Measurements from ENCODE around the gene PRDM16. TPM values are rescaled to one million over a fixed set of nuclear protein-coding genes. Genes with fewer than 3 reads are reported as not detected.

PRDM16 gene
- total and polyA plus RNA-seq, 2 donors (not counting 1 experiment from before 2014, with no cell fraction given): 0.03 to 0.12 TPM

GRCh38 chr1:3419415-3420204 lies 350.6 kb downstream of the PRDM16 start:
- Histone ChIP-seq H3K4me2 (replicated peaks; ENCODE audit: low read depth, low read length, poor library complexity, severe bottlenecking) (no peak overlapping the region), H3K4me1 (ENCODE audit: control insufficient read depth in 2 of 2, insufficient read depth in 2 of 2, low read length in 2 of 2) (peaks cover 0 to 3% of the 10 kb centered on the region in 2 donors), H3K9me3 (ENCODE audit: control extremely low read depth in 1 of 3, control insufficient read depth in 2 of 3, insufficient read depth in 1 of 3, low read length in 2 of 3) (peaks cover 0 to 33% (median 4%) of the 10 kb centered on the region in 3 donors), H2AFZ (ENCODE audit: insufficient read depth, low read depth, low read length, poor library complexity, severe bottlenecking) (no peak overlapping the region), H3K36me3 (replicated peaks in 1 of 2; ENCODE audit: control extremely low read depth in 1 of 2, control insufficient read depth in 1 of 2, extremely low read depth in 1 of 2, insufficient read depth in 2 of 2, low read length in 1 of 2) (no peaks in the 10 kb centered on the region), H3K79me2 (ENCODE audit: control insufficient read depth, insufficient read depth, low read length) (no peaks in the 10 kb centered on the region), H3K27ac (ENCODE audit: low read length in 2 of 2) (no peak overlapping the region), H3K4me3 (ENCODE audit: control extremely low read depth in 1 of 5, extremely low read depth in 1 of 5, insufficient read depth in 1 of 5, low read depth in 2 of 5, low read length in 4 of 5) (no peak overlapping the region), H3K9ac (ENCODE audit: low read length) (no peak overlapping the region), H4K20me1 (ENCODE audit: control insufficient read depth, insufficient read depth, low read length, poor library complexity, severe bottlenecking) (no peaks in the 10 kb centered on the region), H3K27me3 (replicated peaks in 1 of 4; ENCODE audit: control extremely low read depth in 1 of 4, control insufficient read depth in 3 of 4, insufficient read depth in 4 of 4, low read length in 3 of 4) (peaks cover 0 to 3% (median 0%) of the 10 kb centered on the region in 4 experiments)
- H3K27ac Mint-ChIP-seq: no peak overlapping the region
- DNase-seq (no peak), ATAC-seq (ENCODE audit: low read depth) (no peak)
- H3K9me3 Mint-ChIP-seq (ENCODE audit: insufficient read depth): peaks cover 2% of the 10 kb centered on the region
- H3K27me3 Mint-ChIP-seq: peaks cover 15% of the 10 kb centered on the region
- H3K4me1 Mint-ChIP-seq: no peaks in the 10 kb centered on the region
- 87% methylated on average over 9 of the region's 15 CpGs for WGBS (ENCODE audit: insufficient coverage)
- intact Hi-C loops (cut with micrococcal nuclease): loop anchor here (5.0 to 10.0 kb wide), 2 partner anchors 407 to 1225 kb away; partner anchors contain the start of gene FAAP20
- POLR2A ChIA-PET: no interaction called here
- no peak overlapping the region for H3K4me3 Mint-ChIP-seq
- no peak for TF ChIP-seq EZH2 (IDR thresholded peaks at IDR 0.05; ENCODE audit: borderline replicate concordance, insufficient read depth, low read depth, low read length, poor library complexity, severe bottlenecking)
- no peak for TF ChIP-seq CTCF (IDR thresholded peaks at IDR 0.05)
- CTCF ChIA-PET: no interaction called here
